Activated CD4-positive, alpha-beta T cell treated with anti-CD3 and anti-CD28 coated beads, Interleukin-2, amount 10 ng/mL, durations not matched to agents 7 days and 5 days (primary cell): ENCODE measurements around the gene ARRDC3. TPM values are rescaled to one million over a fixed set of nuclear protein-coding genes. Genes with fewer than 3 reads are reported as not detected.
"Not testable (repeated sequence)": the region's sequence is repeated elsewhere in the genome, so short reads cannot be mapped to it uniquely, and the experiment has no call there.

ENCODE experiments used
- CTCF ChIA-PET: fragments of 350-600 bp; sonication (Branson Sonifier 250); formaldehyde crosslinking; loops from one replicate; lab custom pipeline; 2021; ENCODE audit warnings: antibody characterized with exemption; lab: Charles Lee
- POLR2A ChIA-PET: fragments of 350-600 bp; sonication (Branson Sonifier 250); formaldehyde crosslinking; loops from one replicate; lab custom pipeline; 2021; ENCODE audit warnings: antibody characterized with exemption; lab: Charles Lee
- DNase-seq: peaks from one replicate; pipeline ENCODE4 v3.0.0-alpha.2; 2020
- H3K27ac Mint-ChIP-seq: one replicate; pipeline ENCODE4 v1.8.0; 2021; ENCODE audit warnings: mild to moderate bottlenecking, moderate library complexity, mixed read lengths
- H3K27me3 Mint-ChIP-seq: one replicate; pipeline ENCODE4 v1.8.0; 2021; ENCODE audit warnings: mixed read lengths
- H3K36me3 Mint-ChIP-seq: one replicate; pipeline ENCODE4 v1.8.0; 2021; ENCODE audit warnings: low read depth, mixed read lengths
- H3K4me1 Mint-ChIP-seq: one replicate; pipeline ENCODE4 v1.8.0; 2021; ENCODE audit warnings: mixed read lengths
- H3K4me3 Mint-ChIP-seq: one replicate; pipeline ENCODE4 v1.8.0; 2021; ENCODE audit warnings: mild to moderate bottlenecking, moderate library complexity, mixed read lengths
- H3K9me3 Mint-ChIP-seq: one replicate; pipeline ENCODE4 v1.8.0; 2021; ENCODE audit warnings: mixed read lengths
- total RNA-seq, 2 experiments: library from RNA; stranded (reverse); gene quantifications; one replicate each; pipeline ENCODE4 v1.2.3, GENCODE V29; 2021

Gene ARRDC3
- total RNA-seq, 2 experiments from 2014 or later = 34.1 to 35.0 TPM

GRCh38 chr5:91408710-91409109 lies 25.6 kb upstream of the ARRDC3 start:
- POLR2A ChIA-PET = no interaction called here
- H3K4me3 Mint-ChIP-seq = no peak overlapping the region
- H3K27me3 Mint-ChIP-seq = no peaks in the 10 kb centered on the region
- DNase-seq = no peak
- no peaks in the 10 kb centered on the region for H3K4me1 Mint-ChIP-seq
- CTCF ChIA-PET = interaction anchor here (0.7 kb wide), 1 partner anchor 24 kb away, joined by 3 read pairs; no protein-coding TSS in a partner anchor
- no peaks in the 10 kb centered on the region for H3K9me3 Mint-ChIP-seq
- no peaks in the 10 kb centered on the region for H3K36me3 Mint-ChIP-seq
- H3K27ac Mint-ChIP-seq = no peak overlapping the region

GRCh38 chr5:91407204-91407603 lies 24.1 kb upstream of the ARRDC3 start:
- Mint-ChIP-seq H3K4me3 (no peak overlapping the region), H3K27me3 (no peaks in the 10 kb centered on the region), H3K4me1 (no peaks in the 10 kb centered on the region), H3K27ac (no peak overlapping the region), H3K36me3 (no peaks in the 10 kb centered on the region), H3K9me3 (no peaks in the 10 kb centered on the region)
- ChIA-PET CTCF (no interaction called here), POLR2A (no interaction called here)
- DNase-seq = no peak

DNA sequence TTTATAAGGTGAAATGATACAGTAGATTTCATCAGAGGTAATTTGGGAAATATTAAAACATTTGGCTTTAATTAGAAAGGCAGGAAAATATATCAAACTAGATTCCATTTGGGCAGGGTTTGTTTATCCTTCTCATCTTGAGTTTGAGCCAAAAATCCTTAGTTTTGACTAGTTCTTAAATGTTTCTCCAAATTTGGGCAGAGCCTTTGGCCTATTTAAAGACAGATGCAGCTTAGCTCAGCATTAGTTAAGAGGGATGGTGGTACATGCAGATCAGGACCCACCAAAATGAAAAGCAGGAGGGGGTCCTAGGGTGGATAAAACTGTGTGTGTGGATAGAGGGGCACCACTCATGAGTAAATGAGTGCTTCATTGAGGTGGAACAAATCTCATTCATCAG lies 20.3 kb upstream of the ARRDC3 start:
- no peak for DNase-seq
- Mint-ChIP-seq H3K27me3 (no peaks in the 10 kb centered on the region), H3K27ac (no peak overlapping the region), H3K9me3 (no peaks in the 10 kb centered on the region), H3K4me3 (no peak overlapping the region), H3K36me3 (no peaks in the 10 kb centered on the region), H3K4me1 (peaks cover under 1% of the 10 kb centered on the region)
- ChIA-PET CTCF (no interaction called here), POLR2A (no interaction called here)

- no peak overlapping the region for H3K27ac Mint-ChIP-seq
- ChIA-PET POLR2A (no interaction called here), CTCF (interaction anchor here (1.3 kb wide), 1 partner anchor 16 kb away, joined by 3 read pairs; no protein-coding TSS in a partner anchor)
- no peaks in the 10 kb centered on the region for H3K27me3 Mint-ChIP-seq
- peaks cover 2% of the 10 kb centered on the region for H3K36me3 Mint-ChIP-seq
- H3K4me3 Mint-ChIP-seq = no peak overlapping the region
- H3K9me3 Mint-ChIP-seq = no peaks in the 10 kb centered on the region
- DNase-seq = no peak
- peaks cover 12% of the 10 kb centered on the region for H3K4me1 Mint-ChIP-seq
These were observed 18.1 kb upstream of the ARRDC3 start for GRCh38 chr5:91401175-91401574.

- Mint-ChIP-seq H3K4me3 (no peak overlapping the region), H3K27me3 (no peaks in the 10 kb centered on the region), H3K9me3 (no peaks in the 10 kb centered on the region), H3K36me3 (peaks cover 2% of the 10 kb centered on the region), H3K4me1 (peaks cover 12% of the 10 kb centered on the region), H3K27ac (peak overlapping the region; percentile 65)
- DNase-seq = no peak
- CTCF ChIA-PET = interaction anchor here (1.1 to 2.7 kb wide), 2 partner anchors 13 to 203 kb away, joined by 3 to 8 read pairs; no protein-coding TSS in a partner anchor
- POLR2A ChIA-PET = no interaction called here
These were observed 14.7 kb upstream of the ARRDC3 start for GRCh38 chr5:91397791-91398190.

GRCh38 chr5:91390268-91390667 lies 7.2 kb upstream of the ARRDC3 start:
- Mint-ChIP-seq H3K4me3 (no peak overlapping the region), H3K9me3 (no peaks in the 10 kb centered on the region), H3K27ac (peak overlapping the region; percentile 25), H3K4me1 (peaks cover 9% of the 10 kb centered on the region), H3K36me3 (peaks cover 4% of the 10 kb centered on the region), H3K27me3 (no peaks in the 10 kb centered on the region)
- DNase-seq = peak; percentile 9
- ChIA-PET CTCF (interaction anchor here (0.6 to 1.2 kb wide), 5 partner anchors 157 to 296 kb away, joined by 3 to 4 read pairs (median 3); no protein-coding TSS in a partner anchor), POLR2A (no interaction called here)

GRCh38 chr5:91389555-91389954 lies 6.4 kb upstream of the ARRDC3 start:
- CTCF ChIA-PET = interaction anchor here (0.6 to 1.2 kb wide), 4 partner anchors 157 to 246 kb away, joined by 3 to 4 read pairs (median 3); no protein-coding TSS in a partner anchor
- DNase-seq, H3K36me3 Mint-ChIP-seq, H3K4me3 Mint-ChIP-seq, H3K27me3 Mint-ChIP-seq, H3K9me3 Mint-ChIP-seq, POLR2A ChIA-PET: not testable (repeated sequence)
- peaks cover 14% of the 10 kb centered on the region for H3K4me1 Mint-ChIP-seq
- peak overlapping the region; percentile 68 for H3K27ac Mint-ChIP-seq

DNA sequence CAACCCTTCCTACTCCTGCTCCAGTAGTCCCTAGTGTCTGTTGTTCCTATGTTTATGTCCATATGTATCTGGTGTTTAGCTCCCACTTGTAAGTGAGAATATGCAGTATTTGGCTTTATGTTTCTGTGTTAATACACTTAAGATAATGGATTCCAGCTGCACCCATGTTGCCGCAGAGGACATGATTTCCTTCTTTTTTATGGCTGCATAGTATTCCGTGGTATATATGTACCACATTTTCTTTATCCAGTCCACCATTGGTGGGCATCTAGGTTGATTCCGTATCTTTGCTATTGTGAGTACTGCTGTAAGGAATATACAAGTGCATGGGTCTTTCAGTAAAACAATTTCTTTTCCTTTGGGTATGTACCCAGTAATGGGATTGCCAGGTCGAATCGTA lies 5.2 kb upstream of the ARRDC3 start:
- H3K9me3 Mint-ChIP-seq = no peaks in the 10 kb centered on the region
- peaks cover 26% of the 10 kb centered on the region for H3K4me1 Mint-ChIP-seq
- ChIA-PET CTCF (no interaction called here), POLR2A (no interaction called here)
- no peak overlapping the region for H3K4me3 Mint-ChIP-seq
- H3K36me3 Mint-ChIP-seq = peaks cover 4% of the 10 kb centered on the region
- no peak overlapping the region for H3K27ac Mint-ChIP-seq
- no peak for DNase-seq
- H3K27me3 Mint-ChIP-seq = no peaks in the 10 kb centered on the region

DNA sequence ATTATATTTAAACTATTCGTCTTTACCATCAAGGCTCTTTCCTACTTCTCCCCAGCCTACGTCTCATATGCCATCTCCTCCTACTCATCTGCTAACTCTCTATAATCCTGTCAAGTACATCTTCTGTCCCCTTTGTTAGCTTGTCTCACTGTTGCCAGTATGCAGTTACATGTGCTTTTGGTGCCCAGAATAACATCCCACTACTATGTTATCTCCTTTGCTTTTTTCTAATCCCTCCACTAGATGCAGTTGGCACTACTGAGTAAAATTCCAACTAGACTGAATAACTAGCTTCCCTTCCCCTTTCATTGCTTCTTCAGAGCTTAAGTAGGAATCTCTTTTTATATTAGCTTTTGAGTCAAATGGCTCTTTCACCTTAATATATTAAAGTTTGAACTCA lies 3.0 kb upstream of the ARRDC3 start:
- CTCF ChIA-PET = interaction anchor here (0.7 to 4.9 kb wide), 13 partner anchors 19 to 224 kb away, joined by 3 to 67 read pairs (median 5); no protein-coding TSS in a partner anchor
- POLR2A ChIA-PET = interaction anchor here (0.6 kb wide), 1 partner anchor 404 kb away, joined by 5 read pairs; no protein-coding TSS in a partner anchor

DNA sequence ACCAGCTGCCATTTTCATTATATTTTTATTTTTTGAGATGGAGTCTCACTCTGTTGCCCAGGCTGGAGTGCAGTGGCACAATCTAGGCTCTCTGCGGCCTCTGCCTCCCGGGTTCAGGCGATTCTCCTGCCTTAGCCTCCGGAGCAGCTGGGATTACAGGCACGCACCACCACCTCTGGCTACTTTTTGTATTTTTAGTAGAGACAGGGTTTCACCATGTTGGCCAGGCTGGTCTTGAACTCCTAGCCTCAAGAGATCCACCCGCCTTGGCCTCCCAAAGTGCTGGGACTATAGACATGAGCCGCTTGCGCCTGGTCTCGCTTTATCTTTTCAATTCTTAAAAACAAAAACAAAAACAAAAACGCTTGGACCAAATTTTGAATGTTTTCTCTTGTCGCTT lies 2.5 kb upstream of the ARRDC3 start:
- peaks cover 10% of the 10 kb centered on the region for H3K36me3 Mint-ChIP-seq
- POLR2A ChIA-PET = interaction anchor here (0.6 to 0.9 kb wide), 2 partner anchors 165 to 403 kb away, joined by 4 to 5 read pairs; no protein-coding TSS in a partner anchor

More for the DNA sequence above, 3.0 kb upstream of the ARRDC3 start:
- peaks cover 10% of the 10 kb centered on the region for H3K36me3 Mint-ChIP-seq
- H3K9me3 Mint-ChIP-seq = no peaks in the 10 kb centered on the region
- no peak for DNase-seq
- H3K4me1 Mint-ChIP-seq = peaks cover 27% of the 10 kb centered on the region
- H3K27me3 Mint-ChIP-seq = no peaks in the 10 kb centered on the region
- H3K4me3 Mint-ChIP-seq = no peak overlapping the region
- no peak overlapping the region for H3K27ac Mint-ChIP-seq

GRCh38 chr5:91384671-91385430 lies 1.7 kb upstream of the ARRDC3 start:
- peaks cover 11% of the 10 kb centered on the region for H3K36me3 Mint-ChIP-seq
- CTCF ChIA-PET = interaction anchor here (0.6 to 4.9 kb wide), 57 partner anchors 9 to 522 kb away, joined by 3 to 67 read pairs (median 4); no protein-coding TSS in a partner anchor
- peak overlapping the region; percentile 100 for H3K27ac Mint-ChIP-seq
- peaks cover 22% of the 10 kb centered on the region for H3K4me1 Mint-ChIP-seq
- POLR2A ChIA-PET = interaction anchor here (0.9 kb wide), 1 partner anchor 165 kb away, joined by 4 read pairs; no protein-coding TSS in a partner anchor
- no peaks in the 10 kb centered on the region for H3K9me3 Mint-ChIP-seq
- DNase-seq = peak; percentile 67
- H3K4me3 Mint-ChIP-seq = peak overlapping the region; percentile 96
- H3K27me3 Mint-ChIP-seq = no peaks in the 10 kb centered on the region

More for the DNA sequence above, 2.5 kb upstream of the ARRDC3 start:
- H3K4me1 Mint-ChIP-seq = peaks cover 27% of the 10 kb centered on the region
- not testable (repeated sequence) for DNase-seq, H3K27ac Mint-ChIP-seq, H3K27me3 Mint-ChIP-seq, H3K4me3 Mint-ChIP-seq, H3K9me3 Mint-ChIP-seq
- CTCF ChIA-PET = interaction anchor here (0.7 to 4.9 kb wide), 43 partner anchors 8 to 520 kb away, joined by 3 to 67 read pairs (median 4); no protein-coding TSS in a partner anchor

DNA sequence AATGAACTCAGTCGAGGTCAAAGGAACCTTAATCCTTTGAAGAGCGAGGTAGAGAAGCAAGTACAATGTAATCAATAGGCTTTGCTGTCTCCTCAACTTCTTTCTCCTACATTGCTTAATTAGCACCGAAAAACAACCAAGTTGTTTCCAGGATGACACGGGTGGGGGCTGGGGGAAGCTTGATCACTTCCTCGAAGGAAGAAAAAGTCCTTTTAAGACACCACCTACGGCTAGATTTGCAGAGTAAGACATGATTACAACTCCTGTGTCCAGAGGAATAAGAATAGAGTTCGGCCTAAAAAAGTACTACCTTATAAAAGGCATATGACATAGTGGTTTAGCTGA lies 811 bp upstream of the ARRDC3 start:
- peaks cover 11% of the 10 kb centered on the region for H3K36me3 Mint-ChIP-seq
- no peaks in the 10 kb centered on the region for H3K27me3 Mint-ChIP-seq
- H3K4me1 Mint-ChIP-seq = peaks cover 19% of the 10 kb centered on the region
- POLR2A ChIA-PET = interaction anchor here (0.8 to 1.4 kb wide), 5 partner anchors 9 to 103 kb away, joined by 3 to 13 read pairs (median 4); no protein-coding TSS in a partner anchor
- peak overlapping the region; percentile 100 for H3K27ac Mint-ChIP-seq
- CTCF ChIA-PET = interaction anchor here (0.7 to 4.9 kb wide), 25 partner anchors 10 to 522 kb away, joined by 3 to 67 read pairs (median 5); no protein-coding TSS in a partner anchor
- H3K4me3 Mint-ChIP-seq = peak overlapping the region; percentile 96
- peak; percentile 20 for DNase-seq
- no peaks in the 10 kb centered on the region for H3K9me3 Mint-ChIP-seq
